SK-N-DZ (cell line): ENCODE results near the gene DOC2B.
"Not testable (repeated sequence)": the region's sequence is repeated elsewhere in the genome, so short reads cannot be mapped to it uniquely, and the experiment has no call there.

Experiments used
- DNase-seq: peaks from one replicate; pipeline ENCODE4 v3.0.0-alpha.2; 2015; ENCODE audit warnings: low spot score

Gene DOC2B

DNA sequence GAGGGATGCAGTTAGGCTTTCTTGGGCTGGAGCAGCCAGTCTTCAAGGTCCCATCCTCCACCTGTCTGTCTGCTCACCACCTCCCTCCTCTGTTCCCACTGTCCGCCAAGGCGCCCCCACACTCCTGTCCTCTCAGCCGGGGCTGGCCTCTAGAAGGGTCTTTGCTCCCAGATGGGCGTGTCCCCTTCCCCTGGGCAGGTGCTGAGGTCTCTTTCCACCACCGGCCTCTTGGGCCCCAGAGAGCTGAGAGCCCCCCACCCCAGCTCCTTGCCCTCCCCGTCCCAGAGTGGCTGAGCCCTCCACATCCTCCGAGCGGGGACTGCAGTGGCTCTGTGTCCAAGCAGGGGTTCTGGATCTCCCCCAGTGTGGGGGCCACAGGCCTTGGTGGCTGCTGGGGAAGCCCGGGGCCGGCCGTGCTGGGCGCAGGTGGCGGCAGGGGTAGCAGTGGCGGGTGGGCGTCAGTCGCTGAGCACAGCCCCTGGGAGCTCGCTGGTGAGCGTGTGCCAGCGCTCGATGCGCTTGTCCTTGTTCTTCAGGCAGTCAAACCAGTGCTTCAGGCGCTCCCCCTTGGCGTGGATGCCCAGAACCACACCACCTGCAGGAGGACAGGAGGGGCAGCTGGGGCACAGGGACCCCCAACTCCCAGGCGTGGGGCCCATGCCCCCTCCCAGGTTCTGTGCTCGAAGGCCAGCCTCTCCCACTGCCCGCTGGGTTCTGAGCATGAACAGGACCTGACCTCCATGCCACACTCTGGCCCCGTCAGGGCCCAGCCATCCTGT, 34.3 kb downstream of the DOC2B start:
- DNase-seq = no peak

- DNase-seq = no peak
Measured at GRCh38 chr17:146546-146945, 34.9 kb downstream of the DOC2B start.

DNA sequence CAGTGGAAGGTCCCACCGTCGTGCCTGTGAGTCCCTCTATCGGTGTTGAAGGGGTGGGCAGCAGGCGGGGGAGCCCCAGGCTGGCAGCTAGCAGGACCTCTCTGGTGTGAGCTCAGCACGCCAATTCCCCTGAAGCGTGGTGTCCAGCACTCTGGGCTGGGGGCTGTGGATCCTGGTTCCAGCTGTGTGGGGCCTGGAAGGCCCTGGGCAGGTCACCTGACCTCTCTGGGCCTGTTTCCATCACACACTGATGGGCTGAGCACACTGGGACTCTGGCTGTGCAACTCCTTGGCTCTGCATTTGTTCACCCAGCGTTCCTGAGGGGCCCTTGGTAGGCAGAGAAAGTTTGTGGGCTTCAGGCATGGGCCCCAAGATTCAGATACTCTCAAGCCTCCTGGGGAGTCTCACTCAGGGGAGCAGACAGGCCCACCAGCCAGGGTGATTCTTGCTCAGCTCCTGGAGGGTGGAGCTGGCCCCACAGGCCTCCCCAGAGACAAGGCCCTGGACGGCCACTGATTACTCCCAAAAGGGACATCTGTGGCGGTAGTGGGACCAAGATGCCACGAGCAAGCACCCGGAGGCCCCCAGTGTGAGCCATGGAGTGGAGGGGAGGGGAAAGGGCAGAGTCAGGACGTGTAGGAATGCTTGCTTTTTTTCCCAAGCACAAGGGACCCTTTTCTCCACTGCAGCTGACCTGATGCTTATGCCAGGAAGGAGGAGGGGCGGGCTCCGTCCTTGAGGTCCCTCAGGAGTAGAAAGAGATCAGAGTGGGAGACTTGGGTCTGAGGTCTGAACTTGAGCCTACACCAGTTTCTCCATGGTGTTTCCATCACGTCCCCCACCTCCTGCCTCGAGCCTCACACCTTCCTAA, 35.5 kb downstream of the DOC2B start:
- no peak for DNase-seq

DNA sequence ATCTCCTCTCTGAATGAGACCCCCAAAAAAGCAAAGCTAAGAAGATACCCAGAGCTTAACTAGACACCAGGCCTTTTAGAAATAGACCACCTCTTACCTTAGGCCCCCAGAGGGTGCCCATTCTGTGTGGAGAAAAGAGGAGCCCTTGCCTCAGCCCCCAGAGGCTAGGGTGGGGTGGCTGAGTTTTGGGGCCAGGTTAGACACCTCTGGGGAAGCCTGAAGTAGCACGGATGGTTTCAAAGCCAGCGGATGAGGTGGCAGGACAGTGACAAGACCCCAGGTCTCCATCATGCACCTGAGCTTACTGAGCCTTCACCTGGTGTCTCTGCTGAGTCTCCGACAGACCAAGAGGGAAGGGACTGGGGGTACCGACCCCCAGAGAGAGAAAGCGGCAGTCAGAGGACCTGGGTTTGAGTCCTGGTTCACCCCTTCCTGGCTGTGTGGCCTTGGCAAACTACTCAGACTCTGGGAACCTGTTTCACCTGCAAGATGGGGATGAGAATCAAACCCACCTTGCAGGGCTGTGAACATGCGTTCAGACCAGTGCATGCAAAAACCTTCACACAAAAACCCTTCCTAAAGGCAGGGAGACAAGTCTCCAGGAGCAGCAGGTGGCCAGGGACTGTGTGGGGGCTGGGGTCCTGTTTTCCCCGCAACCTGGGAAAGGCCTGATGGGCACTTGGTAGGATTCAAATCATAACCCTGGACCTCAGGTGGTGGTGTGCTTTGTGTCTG, 36.3 kb downstream of the DOC2B start:
- no peak for DNase-seq

DNA sequence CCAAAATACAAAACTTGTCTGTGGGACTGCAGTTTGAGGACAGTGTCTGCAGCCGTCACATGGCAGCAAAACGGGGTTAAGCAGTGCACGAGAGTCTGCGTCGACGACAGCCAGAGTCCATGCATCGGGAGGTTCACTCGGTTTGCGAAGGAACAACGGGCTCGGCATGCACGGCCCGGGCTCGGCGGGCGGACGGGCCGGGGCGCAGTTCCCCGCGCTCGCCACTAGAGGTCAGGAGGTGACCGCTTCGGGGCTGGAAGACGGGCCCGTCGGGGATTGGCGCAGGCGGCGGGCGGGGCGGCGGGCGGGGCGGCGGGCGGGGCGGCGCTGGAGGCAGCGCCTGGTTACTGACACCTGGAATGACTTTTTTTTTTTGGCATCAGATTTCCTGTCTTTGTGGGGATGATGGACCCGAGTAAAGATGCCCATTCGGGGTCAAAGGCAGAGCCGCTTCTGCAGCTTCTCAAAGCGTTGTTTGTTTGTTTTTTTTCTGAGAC, 37.6 kb downstream of the DOC2B start:
- DNase-seq = peak; percentile 81

DNA sequence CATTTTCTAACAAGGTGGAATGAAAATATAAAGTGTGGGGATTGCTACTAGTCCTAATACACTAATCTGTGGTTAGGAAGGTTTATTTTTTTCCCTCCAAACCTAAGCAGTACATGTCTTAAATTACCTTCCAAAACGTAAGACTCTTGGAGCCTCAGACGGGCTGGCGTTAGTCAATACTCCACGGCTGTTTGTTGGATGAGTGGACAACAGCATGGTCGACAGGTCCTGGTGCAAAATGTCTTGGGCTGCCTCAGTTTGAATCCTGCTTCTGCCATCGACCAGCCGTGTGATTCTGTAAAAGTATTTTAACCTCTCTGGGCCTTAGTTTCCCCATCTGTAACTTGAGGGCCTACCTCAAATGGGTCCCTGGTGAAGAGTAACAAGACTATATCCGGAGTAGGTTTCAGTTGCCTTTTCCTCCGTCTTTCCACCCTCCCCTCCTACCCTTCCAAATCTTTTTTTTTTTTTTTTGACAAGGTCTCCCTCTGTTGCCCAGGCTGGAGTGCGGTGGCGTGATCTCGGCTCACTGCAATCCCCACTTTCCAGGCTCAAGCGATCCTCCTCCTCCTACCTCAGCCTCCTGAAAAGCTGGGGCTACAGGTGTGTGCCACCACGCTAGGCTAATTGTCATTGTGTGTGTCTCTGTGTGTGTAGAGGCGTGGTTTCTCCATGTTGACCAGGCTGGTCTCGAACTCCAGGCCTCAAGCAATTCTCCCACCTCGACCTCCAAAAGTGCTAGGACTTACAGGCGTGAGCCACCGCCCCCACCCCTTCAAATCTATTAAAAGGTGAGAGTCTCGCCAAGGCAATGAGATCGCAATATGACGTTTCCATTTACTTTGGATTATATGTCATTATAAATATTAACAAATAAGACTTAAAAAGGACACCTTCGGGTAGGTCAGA, 38.3 kb downstream of the DOC2B start:
- no peak for DNase-seq

DNA sequence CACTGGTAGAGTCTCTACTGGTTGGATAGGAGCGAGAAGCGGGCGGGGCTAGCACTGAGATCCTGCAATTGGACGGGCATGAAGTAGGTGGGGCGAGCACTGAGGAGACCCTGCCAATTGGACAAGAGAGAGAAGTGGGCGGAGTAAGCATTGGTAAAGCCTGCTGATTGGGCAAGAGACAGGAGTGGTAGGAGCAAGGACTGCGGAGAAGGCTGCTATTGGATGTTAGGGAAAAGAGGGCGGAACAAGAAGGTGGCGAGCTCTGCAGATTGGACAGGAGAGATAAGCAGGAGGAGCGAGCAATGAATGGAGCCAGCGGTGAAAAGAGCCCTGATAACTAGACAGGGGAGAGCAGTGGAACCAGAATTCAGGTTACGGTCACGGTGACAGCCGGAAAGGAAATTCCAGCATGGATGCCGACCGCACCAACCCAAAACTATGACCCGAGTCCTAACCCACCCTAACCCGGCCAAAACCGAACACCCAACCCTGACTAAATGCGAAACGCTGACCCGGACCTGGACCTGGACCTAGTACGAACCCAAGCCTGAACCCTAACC, 39.3 kb downstream of the DOC2B start:
- DNase-seq = peak; percentile 43

DNA sequence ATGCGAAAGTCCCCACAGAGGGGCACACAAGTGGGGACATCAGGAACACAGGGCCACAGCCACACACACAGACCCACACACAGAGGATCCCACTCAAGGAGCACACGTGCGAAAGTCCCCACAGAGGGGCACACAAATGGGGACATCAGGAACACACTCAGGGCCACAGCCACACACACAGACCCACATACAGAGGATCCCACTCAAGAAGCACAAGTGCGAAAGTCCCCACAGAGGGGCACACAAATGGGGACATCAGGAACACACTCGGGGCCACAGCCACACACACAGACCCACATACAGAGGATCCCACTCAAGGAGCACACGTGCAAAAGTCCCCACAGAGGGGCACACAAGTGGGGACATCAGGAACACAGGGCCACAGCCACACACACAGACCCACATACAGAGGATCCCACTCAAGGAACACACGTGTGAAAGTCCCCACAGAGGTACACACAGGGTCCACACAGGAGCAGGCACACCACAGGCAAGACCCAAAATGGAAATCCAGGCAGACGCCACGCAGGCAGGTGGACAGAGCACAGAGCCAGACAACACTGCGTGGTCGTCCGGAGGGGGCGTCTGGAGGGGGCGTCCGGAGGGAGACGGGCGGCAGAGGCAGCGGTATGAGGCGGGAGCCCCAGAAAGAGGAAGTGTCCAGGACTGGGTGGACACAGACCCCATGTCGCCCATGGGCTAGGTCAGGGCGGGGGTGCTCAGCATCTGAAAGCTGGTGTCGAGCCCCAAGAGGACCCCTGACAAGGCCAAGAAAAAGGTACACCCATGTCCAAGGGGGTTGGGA, 41.8 kb downstream of the DOC2B start:
- not testable (repeated sequence) for DNase-seq

GRCh38 chr17:137166-137807, 44.2 kb downstream of the DOC2B start, which contains the start of gene SCGB1C2:
Gene SCGB1C2 (plus strand): TSS chr17:137569. CDS start chr17:137591, 22 bp downstream.
- DNase-seq = not testable (repeated sequence)

DNA sequence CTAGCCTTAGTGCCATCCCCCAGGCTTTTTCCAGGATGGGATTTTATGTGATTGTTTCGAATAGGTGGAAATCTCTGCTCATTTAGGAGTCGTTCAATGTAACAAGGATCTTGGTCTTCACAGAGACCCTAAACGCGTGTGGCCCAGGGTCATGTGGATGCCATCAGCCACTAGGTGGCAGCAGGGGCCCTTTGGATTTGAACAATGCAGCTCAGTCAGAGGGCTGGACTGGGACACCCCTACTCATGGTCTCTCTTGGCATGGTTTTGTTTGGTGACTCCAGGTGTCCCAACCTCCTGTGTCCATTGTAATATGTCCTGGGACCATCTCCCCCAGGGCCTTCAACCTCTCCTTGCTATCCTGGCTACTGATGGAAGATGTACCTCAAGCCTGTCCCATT, 44.9 kb downstream of the DOC2B start:
- DNase-seq = not testable (repeated sequence)

- DNase-seq = not testable (repeated sequence)
Measured at GRCh38 chr17:135895-136294, 45.6 kb downstream of the DOC2B start.

GRCh38 chr17:135022-135421, 46.4 kb downstream of the DOC2B start:
- not testable (repeated sequence) for DNase-seq

DNA sequence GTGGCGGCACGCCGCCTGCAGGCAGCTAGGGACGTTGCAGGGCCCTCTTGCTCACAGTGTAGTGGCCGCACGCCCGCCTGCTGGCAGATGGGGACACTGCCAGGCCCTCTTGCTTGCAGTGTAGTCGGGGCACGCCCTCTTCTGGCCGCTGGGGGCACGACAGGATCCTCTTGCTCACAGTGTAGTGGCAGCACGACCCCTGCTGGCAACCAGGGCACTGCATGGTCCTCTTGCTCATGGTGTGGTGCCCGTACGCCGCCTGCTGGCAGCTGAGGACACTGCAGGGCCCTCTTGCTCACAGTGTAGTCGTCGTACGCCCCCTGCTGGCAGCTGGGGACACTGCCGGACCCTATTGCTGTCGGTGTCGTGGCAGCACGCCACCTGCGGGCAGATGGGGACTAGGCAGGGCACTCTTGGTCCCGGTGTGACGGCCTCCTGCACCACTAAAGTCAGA, 47.1 kb downstream of the DOC2B start:
- not testable (repeated sequence) for DNase-seq

DNA sequence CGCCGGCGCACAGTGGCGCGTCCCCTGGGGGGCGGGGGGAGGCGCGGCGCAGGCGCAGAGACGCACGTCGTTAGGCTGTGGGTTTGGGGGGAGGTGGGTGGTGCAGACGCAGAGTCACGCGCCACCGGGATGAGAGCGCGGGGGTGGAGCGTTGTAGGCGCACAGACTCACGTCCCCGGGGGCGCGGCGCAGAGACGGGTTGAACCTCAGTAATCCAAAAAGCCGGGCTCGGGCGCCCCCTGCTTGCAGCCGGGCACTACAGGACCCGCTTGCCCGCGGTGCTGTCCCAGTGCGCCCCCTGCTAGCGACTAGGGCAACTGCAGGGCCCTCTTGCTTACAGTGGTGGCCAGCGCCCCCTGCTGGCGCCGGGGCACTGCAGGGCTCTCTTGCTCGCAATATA, 47.5 kb downstream of the DOC2B start:
- peak; percentile 97 for DNase-seq

DNA sequence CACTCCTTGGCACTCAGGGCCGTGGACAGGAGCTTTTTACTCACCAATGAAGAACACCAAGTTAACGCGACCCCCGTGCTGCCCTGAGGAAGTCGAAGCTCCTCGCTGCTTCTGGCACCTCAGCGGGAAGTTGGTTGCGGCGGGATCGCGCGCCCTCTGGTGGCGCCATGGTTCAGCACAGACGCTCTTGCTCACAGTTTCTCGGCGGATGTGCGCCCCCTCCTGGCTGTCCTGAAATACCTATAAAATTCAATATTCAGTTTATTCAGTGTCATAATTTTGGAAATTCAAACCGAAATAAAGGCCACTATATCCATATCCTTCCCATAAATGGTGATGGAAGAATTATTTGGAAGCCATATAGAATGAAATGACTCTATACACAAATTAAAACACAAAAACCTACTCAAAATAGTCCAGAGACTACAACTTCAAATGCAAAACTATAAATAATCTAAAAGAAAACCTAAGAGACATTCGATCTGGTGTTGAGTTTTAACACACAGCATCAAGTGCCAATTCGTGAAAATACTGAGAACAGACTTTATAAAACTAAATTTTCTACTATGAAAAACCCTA, 63.0 kb downstream of the DOC2B start:
- DNase-seq = peak; percentile 1

GRCh38 chr17:113111-113510, 68.3 kb downstream of the DOC2B start:
- peak; percentile 1 for DNase-seq
